CD4-positive, alpha-beta T cell treated with Interleukin-12 subunit alpha and Interleukin-12 subunit beta, for 1 hour (primary cell): Measurements from ENCODE around the gene LCN1.

Experiments used
- DNase-seq: peaks from one replicate; pipeline ENCODE4 v3.0.0-alpha.2; 2020

The LCN1 gene

GRCh38 chr9:135574331-135574730 lies 53.1 kb downstream of the LCN1 start:
- no peak for DNase-seq

- DNase-seq, result no peak
Measured at GRCh38 chr9:135574943-135575342, 53.7 kb downstream of the LCN1 start.
